MCF 10A (cell line): ENCODE data around the gene RPL27A. TPM values are rescaled to one million over a fixed set of nuclear protein-coding genes. Genes with fewer than 3 reads are reported as not detected.

Experiments used
- BruUV-seq: library from RNA; stranded (reverse); fragments of 400-500 nt; replicated peaks from 2 replicates; lab custom pipeline; 2021; lab: Mats Ljungman, UMichigan
- CTCF ChIA-PET: fragments of 300-600 bp; sonication (Branson Sonifier 250); formaldehyde crosslinking; extraction: SDS; loops from one replicate; lab custom pipeline; 2021; ENCODE audit warnings: antibody characterized with exemption, inconsistent platforms; lab: Yijun Ruan, JAX
- POLR2A ChIA-PET: fragments of 300-600, 350-650 bp; sonication (Branson Sonifier 250); formaldehyde crosslinking; extraction: SDS; loops from one replicate; lab custom pipeline; 2020; ENCODE audit warnings: antibody characterized with exemption, inconsistent platforms; lab: Yijun Ruan, JAX
- DNase-seq: peaks from one replicate; pipeline ENCODE4 v3.0.0-alpha.2; 2018; ENCODE audit not compliant: unreplicated experiment
- H3K27ac Mint-ChIP-seq: one replicate; pipeline ENCODE4 v1.8.0; 2022; ENCODE audit warnings: mild to moderate bottlenecking, low read depth, mixed read lengths; ENCODE audit not compliant: unreplicated experiment
- H3K27me3 Mint-ChIP-seq: one replicate; pipeline ENCODE4 v1.8.0; 2022; ENCODE audit warnings: mixed read lengths; ENCODE audit not compliant: insufficient read depth, unreplicated experiment
- H3K36me3 Mint-ChIP-seq: one replicate; pipeline ENCODE4 v1.8.0; 2022; ENCODE audit warnings: mild to moderate bottlenecking, moderate library complexity, mixed read lengths; ENCODE audit not compliant: insufficient read depth, unreplicated experiment
- H3K4me1 Mint-ChIP-seq: one replicate; pipeline ENCODE4 v1.8.0; 2022; ENCODE audit warnings: mixed read lengths; ENCODE audit not compliant: insufficient read depth, unreplicated experiment
- H3K4me3 Mint-ChIP-seq: one replicate; pipeline ENCODE4 v1.8.0; 2022; ENCODE audit warnings: mild to moderate bottlenecking, moderate library complexity, mixed read lengths; ENCODE audit not compliant: unreplicated experiment
- H3K9me3 Mint-ChIP-seq: one replicate; pipeline ENCODE4 v1.8.0; 2022; ENCODE audit warnings: mixed read lengths; ENCODE audit not compliant: unreplicated experiment
- CTCF ChIP-seq: fragments of 200-600 bp; IDR thresholded peaks from one replicate; pipeline ENCODE4 v1.8.0; 2022; ENCODE audit warnings: antibody characterized with exemption, mild to moderate bottlenecking; ENCODE audit not compliant: unreplicated experiment
- intact Hi-C: fragments of 100-400 bp; cut with micrococcal nuclease; formaldehyde crosslinking; loops from 2 replicates; pipeline ENCODE4 v1.14.1; 2022
- total RNA-seq: library from RNA; stranded (reverse); gene quantifications from 2 replicates; pipeline ENCODE4 v1.2.3, GENCODE V29; 2022

The RPL27A gene
- total RNA-seq, 1 experiment from 2014 or later, result 1,377 TPM

GRCh38 chr11:8735094-8735493, 52.5 kb downstream of the RPL27A start:
- Mint-ChIP-seq H3K27me3 (no peaks in the 10 kb centered on the region), H3K4me3 (no peak overlapping the region), H3K36me3 (peaks cover 17% of the 10 kb centered on the region), H3K4me1 (peaks cover 12% of the 10 kb centered on the region), H3K27ac (no peak overlapping the region), H3K9me3 (no peaks in the 10 kb centered on the region)
- POLR2A ChIA-PET, result no interaction called here
- no peak for DNase-seq
- intact Hi-C loops, result no loop called here
- TF ChIP-seq CTCF, result no peak
- BruUV-seq, result no TSS peak
- CTCF ChIA-PET, result interaction anchor here (1.1 kb wide), 1 partner anchor 9 kb away, joined by 3 read pairs; no protein-coding TSS in a partner anchor

- no peaks in the 10 kb centered on the region for H3K27me3 Mint-ChIP-seq
- no peak for TF ChIP-seq CTCF
- ChIA-PET POLR2A (interaction anchor here (0.6 kb wide), 1 partner anchor 656 kb away, joined by 3 read pairs; no protein-coding TSS in a partner anchor), CTCF (no interaction called here)
- intact Hi-C loops, result no loop called here
- H3K4me1 Mint-ChIP-seq, result peaks cover 2% of the 10 kb centered on the region
- H3K36me3 Mint-ChIP-seq, result no peaks in the 10 kb centered on the region
- BruUV-seq, result no TSS peak
- no peak overlapping the region for H3K27ac Mint-ChIP-seq
- H3K9me3 Mint-ChIP-seq, result no peaks in the 10 kb centered on the region
- no peak for DNase-seq
- H3K4me3 Mint-ChIP-seq, result no peak overlapping the region
Measured at GRCh38 chr11:8739309-8739793, 56.8 kb downstream of the RPL27A start.

Other genes starting within 250 kb of the RPL27A start
- 0.20 and 0.58 TPM in 2 replicates for gene STK33, start 88.6 kb upstream of the RPL27A start, total RNA-seq
- gene TRIM66, start 127 bp upstream of the RPL27A start, total RNA-seq, result 27.3 and 27.4 TPM in 2 replicates
- gene AKIP1, start 228.4 kb downstream of the RPL27A start, total RNA-seq, result 64.6 and 67.6 TPM in 2 replicates